Measurements from ENCODE around the gene AGR3.

DNA sequence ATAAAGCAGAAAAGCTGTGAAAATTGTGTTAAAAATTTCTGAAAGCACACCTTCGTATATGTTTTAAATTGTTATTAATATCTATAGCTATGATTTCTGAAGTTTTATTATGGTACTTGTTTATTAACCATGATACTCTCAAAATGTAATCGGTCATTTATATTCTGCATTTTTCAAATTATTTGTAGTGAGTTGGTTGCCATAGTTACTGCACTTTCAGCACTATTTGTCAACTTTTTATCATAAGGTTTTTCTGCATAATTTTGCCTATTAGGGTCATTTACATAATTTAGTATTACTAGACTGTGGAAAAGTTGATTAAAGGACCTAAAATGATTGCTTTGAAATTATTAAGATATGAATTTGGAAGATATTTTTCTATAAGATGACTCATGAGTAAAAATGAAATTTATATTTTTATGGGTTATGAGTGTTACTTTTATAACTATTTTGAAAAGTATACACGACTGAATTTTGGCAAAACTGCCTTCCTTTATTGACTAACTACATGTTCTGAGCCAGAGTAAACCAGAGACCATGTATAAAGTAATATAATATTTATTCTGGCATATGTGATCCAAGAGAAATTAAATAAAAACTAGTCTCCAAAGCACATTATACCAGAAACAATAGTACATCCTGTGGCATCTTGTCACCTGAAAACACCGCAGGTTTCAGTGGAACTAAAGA lies 69.1 kb downstream of the AGR3 start:
- TF ChIP-seq POLR2AphosphoS5 (IDR thresholded peaks at IDR 0.05; ENCODE audit: low read depth, low read length) (no peak), POLR2A (IDR thresholded peaks at IDR 0.05; ENCODE audit: low read depth, low read length) (no peak), TAF1 (IDR thresholded peaks at IDR 0.05; ENCODE audit: low read depth, low read length) (no peak), POU2F2 (IDR thresholded peaks at IDR 0.05; ENCODE audit: low read depth, low read length) (no peak)
